ENCODE measurements around the gene PTPRH. TPM values are rescaled to one million over a fixed set of nuclear protein-coding genes. Genes with fewer than 3 reads are reported as not detected.

PTPRH gene
- total and polyA plus RNA-seq, 3 donors from 2014 or later, result 1.6 to 11.3 (median 6.0) TPM

DNA sequence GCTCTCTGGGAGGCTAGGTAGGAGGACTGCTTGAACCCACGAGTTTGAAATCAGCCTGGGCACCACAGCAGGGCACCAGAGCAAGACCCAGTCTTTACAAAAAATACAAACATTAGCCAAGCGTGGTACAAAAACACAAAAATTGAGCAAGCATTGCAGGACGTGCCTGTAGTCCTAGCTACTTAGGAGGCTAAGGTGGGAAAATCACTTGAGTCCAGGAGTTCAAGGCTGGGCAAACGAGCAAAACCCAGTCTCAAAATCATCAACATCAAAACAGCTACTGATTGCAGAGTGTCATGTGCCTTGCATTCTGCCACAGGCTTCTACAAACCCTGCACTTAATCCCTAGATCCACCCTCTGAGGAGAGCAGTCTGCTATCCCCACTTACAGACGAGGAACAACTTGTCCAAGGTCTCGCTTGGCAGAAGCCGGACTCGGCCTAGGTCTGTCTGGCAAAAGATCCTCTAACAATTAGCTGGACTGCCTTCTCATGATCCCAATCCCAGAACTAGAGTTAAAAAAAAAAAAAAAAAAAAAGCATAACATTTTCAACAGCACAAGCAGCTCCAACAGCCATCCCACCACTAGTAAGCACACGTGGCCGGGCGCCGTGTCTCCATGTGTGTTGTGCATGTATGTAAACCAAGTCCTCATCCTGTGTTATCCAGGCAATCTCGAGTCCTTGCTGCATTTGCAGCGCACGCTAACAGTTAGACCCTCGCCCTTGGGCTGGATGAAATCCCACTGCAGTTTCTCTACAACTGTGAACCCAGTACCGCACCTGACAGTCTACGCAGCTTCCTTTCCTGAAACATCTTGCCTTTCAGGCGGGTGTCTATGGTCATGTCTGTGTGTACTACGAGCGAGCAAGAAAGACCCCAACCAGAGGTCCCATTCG is 47.5 kb upstream of the PTPRH start:
- intact Hi-C loops (cut with DNase I; ENCODE audit: low total_unique reads), result no loop called here
- peaks cover 31% of the 10 kb centered on the region for H3K4me1 ChIP-seq
- no peaks in the 10 kb centered on the region for H3K36me3 ChIP-seq (ENCODE audit: low read depth, missing control alignments)
- DNase-seq, result peak; percentile 63
- no peaks in the 10 kb centered on the region for H3K9me3 ChIP-seq
- peak overlapping the region; percentile 76 to 97 for H3K27ac ChIP-seq
- no peaks in the 10 kb centered on the region for H3K27me3 ChIP-seq
- WGBS, 2 donors, result 14 to 17% methylated on average over 22 of the region's 22 CpGs
- H3K4me3 ChIP-seq, result peak overlapping the region; percentile 93 to 98
- TF ChIP-seq, protein P1, sequence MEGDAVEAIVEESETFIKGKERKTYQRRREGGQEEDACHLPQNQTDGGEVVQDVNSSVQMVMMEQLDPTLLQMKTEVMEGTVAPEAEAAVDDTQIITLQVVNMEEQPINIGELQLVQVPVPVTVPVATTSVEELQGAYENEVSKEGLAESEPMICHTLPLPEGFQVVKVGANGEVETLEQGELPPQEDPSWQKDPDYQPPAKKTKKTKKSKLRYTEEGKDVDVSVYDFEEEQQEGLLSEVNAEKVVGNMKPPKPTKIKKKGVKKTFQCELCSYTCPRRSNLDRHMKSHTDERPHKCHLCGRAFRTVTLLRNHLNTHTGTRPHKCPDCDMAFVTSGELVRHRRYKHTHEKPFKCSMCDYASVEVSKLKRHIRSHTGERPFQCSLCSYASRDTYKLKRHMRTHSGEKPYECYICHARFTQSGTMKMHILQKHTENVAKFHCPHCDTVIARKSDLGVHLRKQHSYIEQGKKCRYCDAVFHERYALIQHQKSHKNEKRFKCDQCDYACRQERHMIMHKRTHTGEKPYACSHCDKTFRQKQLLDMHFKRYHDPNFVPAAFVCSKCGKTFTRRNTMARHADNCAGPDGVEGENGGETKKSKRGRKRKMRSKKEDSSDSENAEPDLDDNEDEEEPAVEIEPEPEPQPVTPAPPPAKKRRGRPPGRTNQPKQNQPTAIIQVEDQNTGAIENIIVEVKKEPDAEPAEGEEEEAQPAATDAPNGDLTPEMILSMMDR (IDR thresholded peaks at IDR 0.05), result no peak
- no peak for TF ChIP-seq POLR2A (IDR thresholded peaks at IDR 0.05)

DNA sequence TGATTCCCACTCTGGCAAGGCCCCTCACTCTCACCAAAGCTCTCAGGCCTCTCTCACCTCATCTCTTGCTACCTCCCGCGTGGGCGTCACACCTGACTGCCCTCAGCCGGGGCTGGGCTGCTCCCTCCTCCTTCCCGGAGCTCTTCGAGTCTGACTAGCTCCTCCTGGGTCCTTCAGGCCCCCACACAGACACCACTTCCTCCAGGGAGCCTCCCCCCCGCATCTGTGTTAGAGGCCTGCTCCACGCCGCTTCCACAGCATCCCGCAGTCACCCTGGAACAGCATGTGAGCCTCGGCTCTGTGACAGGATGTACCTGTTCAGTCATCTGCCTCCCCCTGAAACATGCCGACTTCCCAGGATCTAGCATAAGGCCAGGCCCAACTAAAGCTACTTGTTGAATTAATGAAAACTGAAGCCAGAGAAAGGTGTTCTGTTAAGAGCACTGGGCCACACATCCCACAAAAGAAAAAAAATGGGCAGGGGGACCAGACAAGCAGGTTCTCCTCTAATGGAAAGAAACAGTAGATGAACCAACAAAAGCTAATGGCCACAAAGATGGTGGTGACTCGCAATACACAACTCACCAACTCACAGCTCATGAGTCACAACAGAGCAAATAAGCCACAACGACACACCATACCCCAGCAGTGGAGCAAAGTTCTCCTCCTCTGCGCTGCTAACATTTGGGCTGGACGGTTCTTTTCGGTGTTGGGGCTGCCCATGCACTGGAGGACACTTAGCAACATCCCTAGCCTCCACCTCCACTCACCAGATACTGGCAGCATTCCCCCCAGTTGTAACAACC is 46.5 kb upstream of the PTPRH start:
- WGBS, 2 donors, result 38 to 43% methylated on average over 17 of the region's 17 CpGs
- DNase-seq, result no peak
- H3K4me1 ChIP-seq, result peaks cover 31% of the 10 kb centered on the region
- TF ChIP-seq, protein P1 (IDR thresholded peaks at IDR 0.05), result no peak
- H3K4me3 ChIP-seq, result no peak overlapping the region
- no peaks in the 10 kb centered on the region for H3K9me3 ChIP-seq
- intact Hi-C loops (cut with DNase I; ENCODE audit: low total_unique reads), result no loop called here
- no peaks in the 10 kb centered on the region for H3K36me3 ChIP-seq (ENCODE audit: low read depth, missing control alignments)
- peak overlapping the region in 1 of 2 donors; percentile 23 for H3K27ac ChIP-seq
- no peaks in the 10 kb centered on the region for H3K27me3 ChIP-seq

DNA sequence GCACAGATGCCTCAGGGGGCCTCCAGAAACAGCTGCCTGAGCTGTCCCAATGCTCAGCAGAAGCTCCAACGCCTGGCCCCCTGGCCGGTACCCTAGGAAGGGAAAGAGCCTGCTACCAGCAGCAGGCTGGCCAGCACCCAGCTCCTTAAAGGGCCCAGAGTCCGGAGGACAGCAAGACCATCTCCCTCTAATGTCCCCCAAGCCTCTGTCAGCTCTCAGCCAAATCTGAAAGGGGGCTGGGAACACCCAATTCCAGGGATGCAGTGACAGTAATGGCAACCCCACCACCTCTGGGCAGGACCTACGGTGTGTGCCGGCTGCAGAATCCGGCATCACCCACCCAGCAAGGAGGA is 45.3 kb upstream of the PTPRH start:
- DNase-seq, result no peak
- intact Hi-C loops (cut with DNase I; ENCODE audit: low total_unique reads), result no loop called here
- H3K4me3 ChIP-seq, result no peak overlapping the region
- no peaks in the 10 kb centered on the region for H3K36me3 ChIP-seq (ENCODE audit: low read depth, missing control alignments)
- H3K27me3 ChIP-seq, result no peaks in the 10 kb centered on the region
- H3K27ac ChIP-seq, result no peak overlapping the region
- peaks cover 26% of the 10 kb centered on the region for H3K4me1 ChIP-seq
- no peak for TF ChIP-seq POLR2A (IDR thresholded peaks at IDR 0.05)
- TF ChIP-seq, protein P1 (IDR thresholded peaks at IDR 0.05), result no peak
- H3K9me3 ChIP-seq, result no peaks in the 10 kb centered on the region
- 46 to 60% methylated on average over 5 of the region's 6 CpGs for WGBS, 2 donors

GRCh38 chr19:55253842-55254624 is 44.7 kb upstream of the PTPRH start:
- peaks cover 25% of the 10 kb centered on the region for H3K4me1 ChIP-seq
- H3K27ac ChIP-seq, result no peak overlapping the region
- H3K9me3 ChIP-seq, result no peaks in the 10 kb centered on the region
- WGBS, 2 donors, result 65 to 69% methylated on average over 20 to 23 of the region's 23 CpGs
- no peaks in the 10 kb centered on the region for H3K27me3 ChIP-seq
- H3K4me3 ChIP-seq, result no peak overlapping the region
- no peaks in the 10 kb centered on the region for H3K36me3 ChIP-seq (ENCODE audit: low read depth, missing control alignments)
- intact Hi-C loops (cut with DNase I; ENCODE audit: low total_unique reads), result no loop called here
- DNase-seq, result no peak
- TF ChIP-seq, protein P1 (IDR thresholded peaks at IDR 0.05), result no peak
- no peak for TF ChIP-seq POLR2A (IDR thresholded peaks at IDR 0.05)

All from testis (tissue), 3 donors.